ENCODE measurements around the gene CCM2L. TPM values are rescaled to one million over a fixed set of nuclear protein-coding genes. Genes with fewer than 3 reads are reported as not detected.

Gene CCM2L
- total and polyA plus RNA-seq, 9 donors = 1.4 to 9.9 (median 3.4) TPM

DNA sequence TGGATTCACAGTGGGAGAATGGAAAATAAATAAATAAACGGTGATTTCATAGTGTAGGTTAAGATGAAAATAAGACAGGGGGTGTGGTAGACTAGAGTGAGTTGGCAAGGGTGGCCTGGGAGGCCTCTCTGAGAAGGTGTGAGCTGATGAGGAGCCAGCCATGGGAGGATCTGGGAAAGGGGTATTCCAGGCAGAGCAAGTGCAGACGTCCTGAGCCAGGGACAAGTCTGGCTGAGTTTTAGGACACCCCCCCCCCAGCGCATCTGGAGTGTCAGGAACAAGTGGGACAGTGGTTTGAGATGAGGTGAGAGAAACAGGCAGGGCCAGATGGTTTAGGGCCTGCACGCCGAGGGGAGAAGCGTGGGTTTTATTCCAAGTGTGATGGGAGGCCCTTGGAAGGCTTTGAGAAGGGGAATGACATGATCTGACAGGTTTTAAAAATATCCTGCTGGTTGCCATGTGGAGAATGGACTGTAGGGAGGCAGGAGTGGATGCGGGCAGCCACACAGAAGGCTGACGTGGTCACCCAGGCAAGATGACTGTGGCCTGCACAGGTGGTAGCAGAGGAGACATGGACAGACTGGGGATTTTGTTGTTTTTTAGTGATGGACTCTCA is 21.1 kb upstream of the CCM2L start:
- intact Hi-C loops (cut with DNase I) = no loop called here
- WGBS, 3 donors = 62 to 67% (median 66%) methylated on average over 8 of the region's 8 CpGs

DNA sequence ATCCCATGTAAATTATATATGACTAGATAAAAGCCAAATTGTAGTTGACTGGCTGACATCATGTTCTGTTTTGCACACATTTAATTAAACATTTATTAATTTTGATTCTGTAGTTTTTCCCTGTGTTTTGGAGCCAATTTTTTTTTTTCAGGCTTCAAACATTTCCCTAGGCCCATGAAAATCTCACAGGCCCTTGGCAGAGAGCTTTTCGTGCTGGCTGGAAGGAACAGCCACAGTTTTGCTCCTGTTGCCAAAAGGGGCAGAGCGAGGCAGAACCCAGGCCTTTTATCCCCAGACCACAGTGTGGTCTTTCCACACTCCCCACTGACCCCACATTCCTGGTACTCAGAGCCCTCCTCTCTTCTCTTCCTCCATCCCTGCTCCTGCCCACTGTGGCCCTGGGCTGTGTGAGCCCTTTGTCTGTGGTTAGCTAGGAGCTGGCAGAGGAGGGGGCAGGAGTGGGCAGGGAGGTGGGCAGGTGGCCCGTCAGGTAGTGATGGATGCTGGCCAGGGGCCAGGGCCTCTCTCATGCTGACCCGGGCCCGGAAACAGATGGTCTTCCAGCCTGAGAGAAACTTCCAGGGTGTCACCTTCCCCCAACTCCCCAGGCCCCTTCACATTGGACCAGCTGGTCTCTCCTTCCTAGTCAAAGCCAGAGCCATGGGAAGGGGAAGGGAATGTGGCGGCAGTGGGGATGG is 19.4 kb upstream of the CCM2L start:
- intact Hi-C loops (cut with DNase I) = no loop called here
- Histone ChIP-seq H3K4me3 (no peak overlapping the region), H3K4me1 (ENCODE audit: insufficient read depth) (no peaks in the 10 kb centered on the region), H3K27me3 (no peaks in the 10 kb centered on the region), H3K36me3 (no peaks in the 10 kb centered on the region), H3K9me3 (no peaks in the 10 kb centered on the region), H3K27ac (no peak overlapping the region)
- 24 to 36% (median 28%) methylated on average over 6 of the region's 6 CpGs for WGBS, 3 donors
- DNase-seq = no peak
- TF ChIP-seq, protein P1, sequence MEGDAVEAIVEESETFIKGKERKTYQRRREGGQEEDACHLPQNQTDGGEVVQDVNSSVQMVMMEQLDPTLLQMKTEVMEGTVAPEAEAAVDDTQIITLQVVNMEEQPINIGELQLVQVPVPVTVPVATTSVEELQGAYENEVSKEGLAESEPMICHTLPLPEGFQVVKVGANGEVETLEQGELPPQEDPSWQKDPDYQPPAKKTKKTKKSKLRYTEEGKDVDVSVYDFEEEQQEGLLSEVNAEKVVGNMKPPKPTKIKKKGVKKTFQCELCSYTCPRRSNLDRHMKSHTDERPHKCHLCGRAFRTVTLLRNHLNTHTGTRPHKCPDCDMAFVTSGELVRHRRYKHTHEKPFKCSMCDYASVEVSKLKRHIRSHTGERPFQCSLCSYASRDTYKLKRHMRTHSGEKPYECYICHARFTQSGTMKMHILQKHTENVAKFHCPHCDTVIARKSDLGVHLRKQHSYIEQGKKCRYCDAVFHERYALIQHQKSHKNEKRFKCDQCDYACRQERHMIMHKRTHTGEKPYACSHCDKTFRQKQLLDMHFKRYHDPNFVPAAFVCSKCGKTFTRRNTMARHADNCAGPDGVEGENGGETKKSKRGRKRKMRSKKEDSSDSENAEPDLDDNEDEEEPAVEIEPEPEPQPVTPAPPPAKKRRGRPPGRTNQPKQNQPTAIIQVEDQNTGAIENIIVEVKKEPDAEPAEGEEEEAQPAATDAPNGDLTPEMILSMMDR (IDR thresholded peaks at IDR 0.05) = no peak
- TF ChIP-seq EP300 (IDR thresholded peaks at IDR 0.05) (no peak), POLR2A (IDR thresholded peaks at IDR 0.05) (no peak)

More for the DNA sequence above, 21.1 kb upstream of the CCM2L start:
- H3K36me3 ChIP-seq = no peaks in the 10 kb centered on the region
- no peak for TF ChIP-seq EP300 (IDR thresholded peaks at IDR 0.05)
- TF ChIP-seq, protein P1 (IDR thresholded peaks at IDR 0.05) = no peak
- no peak for TF ChIP-seq POLR2A (IDR thresholded peaks at IDR 0.05)
- H3K9me3 ChIP-seq = no peaks in the 10 kb centered on the region
- H3K4me3 ChIP-seq = no peak overlapping the region
- H3K4me1 ChIP-seq (ENCODE audit: insufficient read depth) = no peaks in the 10 kb centered on the region
- no peak overlapping the region for H3K27ac ChIP-seq
- no peak for DNase-seq
- no peaks in the 10 kb centered on the region for H3K27me3 ChIP-seq

- no peak overlapping the region for H3K27ac ChIP-seq
- no peaks in the 10 kb centered on the region for H3K36me3 ChIP-seq
- no peaks in the 10 kb centered on the region for H3K4me1 ChIP-seq (ENCODE audit: insufficient read depth)
- no peak overlapping the region for H3K4me3 ChIP-seq
- H3K9me3 ChIP-seq = no peaks in the 10 kb centered on the region
- intact Hi-C loops (cut with DNase I) = no loop called here
- 42 to 52% (median 44%) methylated on average over 1 of the region's 1 CpG for WGBS, 3 donors
- DNase-seq = no peak
- H3K27me3 ChIP-seq = no peaks in the 10 kb centered on the region
- no peak for TF ChIP-seq POLR2A (IDR thresholded peaks at IDR 0.05)
- TF ChIP-seq, protein P1 (IDR thresholded peaks at IDR 0.05) = no peak
- TF ChIP-seq EP300 (IDR thresholded peaks at IDR 0.05) = no peak
Measured at GRCh38 chr20:31991339-31991705, 18.9 kb upstream of the CCM2L start.

DNA sequence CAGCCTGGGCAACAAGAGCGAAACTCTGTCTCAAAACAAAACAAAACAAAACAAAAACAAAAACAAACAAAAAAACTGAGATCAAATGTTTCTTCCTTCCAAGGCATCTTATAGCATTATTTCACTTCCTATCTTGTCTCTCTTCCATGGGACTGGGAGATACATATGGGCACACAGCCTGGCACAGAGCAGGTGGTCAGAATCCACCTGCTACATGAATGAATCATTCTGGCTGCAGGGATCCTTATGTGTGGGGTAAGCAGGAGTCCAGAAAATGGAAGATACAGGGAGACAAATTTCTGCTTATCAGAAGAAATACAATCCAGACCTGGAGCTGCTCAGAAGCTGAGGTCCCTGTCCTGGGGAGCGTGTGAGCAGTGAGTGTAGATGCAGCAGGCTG is 18.2 kb upstream of the CCM2L start:
- WGBS, 3 donors = 60 to 84% (median 72%) methylated on average over 2 of the region's 2 CpGs

More for the DNA sequence above, 18.2 kb upstream of the CCM2L start:
- H3K27me3 ChIP-seq = no peaks in the 10 kb centered on the region
- intact Hi-C loops (cut with DNase I) = no loop called here
- no peak overlapping the region for H3K4me3 ChIP-seq
- H3K4me1 ChIP-seq (ENCODE audit: insufficient read depth) = no peaks in the 10 kb centered on the region
- H3K36me3 ChIP-seq = no peaks in the 10 kb centered on the region
- DNase-seq = no peak
- TF ChIP-seq EP300 (IDR thresholded peaks at IDR 0.05) (no peak), POLR2A (IDR thresholded peaks at IDR 0.05) (no peak)
- TF ChIP-seq, protein P1 (IDR thresholded peaks at IDR 0.05) = no peak
- H3K27ac ChIP-seq = no peak overlapping the region
- no peaks in the 10 kb centered on the region for H3K9me3 ChIP-seq
